ENCODE data around the gene COX5B.
"Not testable (repeated sequence)": the region's sequence is repeated elsewhere in the genome, so short reads cannot be mapped to it uniquely, and the experiment has no call there.

DNA sequence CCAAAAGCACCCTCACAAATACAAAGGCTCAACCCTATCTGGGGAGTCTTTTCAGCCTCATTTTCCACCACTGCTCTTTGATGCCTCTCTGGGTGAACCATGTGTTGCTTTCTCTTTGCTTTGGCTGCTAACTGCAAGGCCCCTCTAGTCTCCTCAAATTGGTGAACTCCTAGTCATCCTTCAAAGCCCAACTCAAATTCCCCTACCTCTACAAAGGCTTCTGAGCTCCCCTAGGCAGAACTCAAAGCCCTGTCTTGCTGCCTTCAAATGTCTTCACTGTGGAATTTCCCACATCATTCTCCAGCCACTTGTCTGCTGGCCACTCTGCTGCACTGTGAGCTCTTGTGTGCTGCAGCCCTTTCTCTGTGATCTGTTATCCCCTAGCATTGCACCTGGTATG, 22.9 kb upstream of the COX5B start:
- not testable (repeated sequence) for TF ChIP-seq TCF4 (CRISPR knock-in tag; IDR thresholded peaks at IDR 0.05; ENCODE audit: borderline replicate concordance); RARB (CRISPR knock-in tag; IDR thresholded peaks at IDR 0.05); ZC3H10 (CRISPR knock-in tag; IDR thresholded peaks at IDR 0.05); BACH2 (CRISPR knock-in tag; IDR thresholded peaks at IDR 0.05; ENCODE audit: borderline replicate concordance); ZNF8 (CRISPR knock-in tag; IDR thresholded peaks at IDR 0.05); ZNF70 (CRISPR knock-in tag; IDR thresholded peaks at IDR 0.05); PPARA (CRISPR knock-in tag; IDR thresholded peaks at IDR 0.05; ENCODE audit: borderline replicate concordance)
- TF ChIP-seq, protein P1, sequence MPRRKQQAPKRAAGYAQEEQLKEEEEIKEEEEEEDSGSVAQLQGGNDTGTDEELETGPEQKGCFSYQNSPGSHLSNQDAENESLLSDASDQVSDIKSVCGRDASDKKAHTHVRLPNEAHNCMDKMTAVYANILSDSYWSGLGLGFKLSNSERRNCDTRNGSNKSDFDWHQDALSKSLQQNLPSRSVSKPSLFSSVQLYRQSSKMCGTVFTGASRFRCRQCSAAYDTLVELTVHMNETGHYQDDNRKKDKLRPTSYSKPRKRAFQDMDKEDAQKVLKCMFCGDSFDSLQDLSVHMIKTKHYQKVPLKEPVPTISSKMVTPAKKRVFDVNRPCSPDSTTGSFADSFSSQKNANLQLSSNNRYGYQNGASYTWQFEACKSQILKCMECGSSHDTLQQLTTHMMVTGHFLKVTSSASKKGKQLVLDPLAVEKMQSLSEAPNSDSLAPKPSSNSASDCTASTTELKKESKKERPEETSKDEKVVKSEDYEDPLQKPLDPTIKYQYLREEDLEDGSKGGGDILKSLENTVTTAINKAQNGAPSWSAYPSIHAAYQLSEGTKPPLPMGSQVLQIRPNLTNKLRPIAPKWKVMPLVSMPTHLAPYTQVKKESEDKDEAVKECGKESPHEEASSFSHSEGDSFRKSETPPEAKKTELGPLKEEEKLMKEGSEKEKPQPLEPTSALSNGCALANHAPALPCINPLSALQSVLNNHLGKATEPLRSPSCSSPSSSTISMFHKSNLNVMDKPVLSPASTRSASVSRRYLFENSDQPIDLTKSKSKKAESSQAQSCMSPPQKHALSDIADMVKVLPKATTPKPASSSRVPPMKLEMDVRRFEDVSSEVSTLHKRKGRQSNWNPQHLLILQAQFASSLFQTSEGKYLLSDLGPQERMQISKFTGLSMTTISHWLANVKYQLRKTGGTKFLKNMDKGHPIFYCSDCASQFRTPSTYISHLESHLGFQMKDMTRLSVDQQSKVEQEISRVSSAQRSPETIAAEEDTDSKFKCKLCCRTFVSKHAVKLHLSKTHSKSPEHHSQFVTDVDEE (CRISPR knock-in tag; IDR thresholded peaks at IDR 0.05) = not testable (repeated sequence)
- TF ChIP-seq, protein P2, sequence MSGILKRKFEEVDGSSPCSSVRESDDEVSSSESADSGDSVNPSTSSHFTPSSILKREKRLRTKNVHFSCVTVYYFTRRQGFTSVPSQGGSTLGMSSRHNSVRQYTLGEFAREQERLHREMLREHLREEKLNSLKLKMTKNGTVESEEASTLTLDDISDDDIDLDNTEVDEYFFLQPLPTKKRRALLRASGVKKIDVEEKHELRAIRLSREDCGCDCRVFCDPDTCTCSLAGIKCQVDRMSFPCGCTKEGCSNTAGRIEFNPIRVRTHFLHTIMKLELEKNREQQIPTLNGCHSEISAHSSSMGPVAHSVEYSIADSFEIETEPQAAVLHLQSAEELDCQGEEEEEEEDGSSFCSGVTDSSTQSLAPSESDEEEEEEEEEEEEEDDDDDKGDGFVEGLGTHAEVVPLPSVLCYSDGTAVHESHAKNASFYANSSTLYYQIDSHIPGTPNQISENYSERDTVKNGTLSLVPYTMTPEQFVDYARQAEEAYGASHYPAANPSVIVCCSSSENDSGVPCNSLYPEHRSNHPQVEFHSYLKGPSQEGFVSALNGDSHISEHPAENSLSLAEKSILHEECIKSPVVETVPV (CRISPR knock-in tag; IDR thresholded peaks at IDR 0.05) = not testable (repeated sequence)
- TF ChIP-seq, protein P3, sequence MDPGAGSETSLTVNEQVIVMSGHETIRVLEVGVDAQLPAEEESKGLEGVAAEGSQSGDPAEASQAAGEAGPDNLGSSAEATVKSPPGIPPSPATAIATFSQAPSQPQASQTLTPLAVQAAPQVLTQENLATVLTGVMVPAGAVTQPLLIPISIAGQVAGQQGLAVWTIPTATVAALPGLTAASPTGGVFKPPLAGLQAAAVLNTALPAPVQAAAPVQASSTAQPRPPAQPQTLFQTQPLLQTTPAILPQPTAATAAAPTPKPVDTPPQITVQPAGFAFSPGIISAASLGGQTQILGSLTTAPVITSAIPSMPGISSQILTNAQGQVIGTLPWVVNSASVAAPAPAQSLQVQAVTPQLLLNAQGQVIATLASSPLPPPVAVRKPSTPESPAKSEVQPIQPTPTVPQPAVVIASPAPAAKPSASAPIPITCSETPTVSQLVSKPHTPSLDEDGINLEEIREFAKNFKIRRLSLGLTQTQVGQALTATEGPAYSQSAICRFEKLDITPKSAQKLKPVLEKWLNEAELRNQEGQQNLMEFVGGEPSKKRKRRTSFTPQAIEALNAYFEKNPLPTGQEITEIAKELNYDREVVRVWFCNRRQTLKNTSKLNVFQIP (CRISPR knock-in tag; IDR thresholded peaks at IDR 0.05; ENCODE audit: borderline replicate concordance, low read depth) = not testable (repeated sequence)
- TF ChIP-seq, protein P4, sequence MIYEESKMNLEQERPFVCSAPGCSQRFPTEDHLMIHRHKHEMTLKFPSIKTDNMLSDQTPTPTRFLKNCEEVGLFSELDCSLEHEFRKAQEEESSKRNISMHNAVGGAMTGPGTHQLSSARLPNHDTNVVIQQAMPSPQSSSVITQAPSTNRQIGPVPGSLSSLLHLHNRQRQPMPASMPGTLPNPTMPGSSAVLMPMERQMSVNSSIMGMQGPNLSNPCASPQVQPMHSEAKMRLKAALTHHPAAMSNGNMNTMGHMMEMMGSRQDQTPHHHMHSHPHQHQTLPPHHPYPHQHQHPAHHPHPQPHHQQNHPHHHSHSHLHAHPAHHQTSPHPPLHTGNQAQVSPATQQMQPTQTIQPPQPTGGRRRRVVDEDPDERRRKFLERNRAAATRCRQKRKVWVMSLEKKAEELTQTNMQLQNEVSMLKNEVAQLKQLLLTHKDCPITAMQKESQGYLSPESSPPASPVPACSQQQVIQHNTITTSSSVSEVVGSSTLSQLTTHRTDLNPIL (CRISPR knock-in tag; IDR thresholded peaks at IDR 0.05; ENCODE audit: low read depth) = not testable (repeated sequence)
- TF ChIP-seq, protein P5, sequence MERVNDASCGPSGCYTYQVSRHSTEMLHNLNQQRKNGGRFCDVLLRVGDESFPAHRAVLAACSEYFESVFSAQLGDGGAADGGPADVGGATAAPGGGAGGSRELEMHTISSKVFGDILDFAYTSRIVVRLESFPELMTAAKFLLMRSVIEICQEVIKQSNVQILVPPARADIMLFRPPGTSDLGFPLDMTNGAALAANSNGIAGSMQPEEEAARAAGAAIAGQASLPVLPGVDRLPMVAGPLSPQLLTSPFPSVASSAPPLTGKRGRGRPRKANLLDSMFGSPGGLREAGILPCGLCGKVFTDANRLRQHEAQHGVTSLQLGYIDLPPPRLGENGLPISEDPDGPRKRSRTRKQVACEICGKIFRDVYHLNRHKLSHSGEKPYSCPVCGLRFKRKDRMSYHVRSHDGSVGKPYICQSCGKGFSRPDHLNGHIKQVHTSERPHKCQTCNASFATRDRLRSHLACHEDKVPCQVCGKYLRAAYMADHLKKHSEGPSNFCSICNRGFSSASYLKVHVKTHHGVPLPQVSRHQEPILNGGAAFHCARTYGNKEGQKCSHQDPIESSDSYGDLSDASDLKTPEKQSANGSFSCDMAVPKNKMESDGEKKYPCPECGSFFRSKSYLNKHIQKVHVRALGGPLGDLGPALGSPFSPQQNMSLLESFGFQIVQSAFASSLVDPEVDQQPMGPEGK (CRISPR knock-in tag; IDR thresholded peaks at IDR 0.05; ENCODE audit: borderline replicate concordance) = not testable (repeated sequence)
- TF ChIP-seq ZFP3 (CRISPR knock-in tag; IDR thresholded peaks at IDR 0.05) = peak; percentile 87

All from SK-N-SH treated with all-trans-retinoic acid at 6 μM for 48 hours (cell line).